ENCODE data around the gene PLSCR5.

Gene PLSCR5

DNA sequence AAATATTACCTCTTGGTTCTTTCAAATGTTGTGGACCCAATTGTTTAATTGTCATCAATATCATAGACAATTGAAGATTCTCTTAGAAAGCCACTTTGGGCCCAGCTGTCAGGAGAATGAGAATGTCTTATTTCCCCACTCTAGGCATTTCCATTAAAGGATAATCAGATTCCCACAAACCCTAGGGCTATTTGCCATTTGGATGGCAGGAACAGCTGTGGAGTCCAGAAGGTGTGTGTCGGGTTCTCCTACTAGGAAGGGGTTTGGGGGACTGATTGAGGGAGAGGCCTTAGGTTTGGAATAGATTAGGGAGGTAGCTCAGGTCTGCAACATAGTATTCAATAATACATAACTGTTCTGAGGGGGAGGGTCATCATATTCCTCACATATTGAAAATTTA lies 35.2 kb upstream of the PLSCR5 start:
- TF ChIP-seq, protein P1, sequence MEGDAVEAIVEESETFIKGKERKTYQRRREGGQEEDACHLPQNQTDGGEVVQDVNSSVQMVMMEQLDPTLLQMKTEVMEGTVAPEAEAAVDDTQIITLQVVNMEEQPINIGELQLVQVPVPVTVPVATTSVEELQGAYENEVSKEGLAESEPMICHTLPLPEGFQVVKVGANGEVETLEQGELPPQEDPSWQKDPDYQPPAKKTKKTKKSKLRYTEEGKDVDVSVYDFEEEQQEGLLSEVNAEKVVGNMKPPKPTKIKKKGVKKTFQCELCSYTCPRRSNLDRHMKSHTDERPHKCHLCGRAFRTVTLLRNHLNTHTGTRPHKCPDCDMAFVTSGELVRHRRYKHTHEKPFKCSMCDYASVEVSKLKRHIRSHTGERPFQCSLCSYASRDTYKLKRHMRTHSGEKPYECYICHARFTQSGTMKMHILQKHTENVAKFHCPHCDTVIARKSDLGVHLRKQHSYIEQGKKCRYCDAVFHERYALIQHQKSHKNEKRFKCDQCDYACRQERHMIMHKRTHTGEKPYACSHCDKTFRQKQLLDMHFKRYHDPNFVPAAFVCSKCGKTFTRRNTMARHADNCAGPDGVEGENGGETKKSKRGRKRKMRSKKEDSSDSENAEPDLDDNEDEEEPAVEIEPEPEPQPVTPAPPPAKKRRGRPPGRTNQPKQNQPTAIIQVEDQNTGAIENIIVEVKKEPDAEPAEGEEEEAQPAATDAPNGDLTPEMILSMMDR (IDR thresholded peaks at IDR 0.05; ENCODE audit: insufficient read depth, low read length, missing control alignments): no peak
- no peak overlapping the region for H3K4me3 ChIP-seq (ENCODE audit: low read depth, low read length)
- ChIA-PET POLR2A (no interaction called here), CTCF (interaction anchor here (0.6 to 1.8 kb wide), 13 partner anchors 10 to 453 kb away, joined by 3 to 41 read pairs (median 6); no protein-coding TSS in a partner anchor)
- DNase-seq (ENCODE audit: low read depth, low spot score): no peak

DNA sequence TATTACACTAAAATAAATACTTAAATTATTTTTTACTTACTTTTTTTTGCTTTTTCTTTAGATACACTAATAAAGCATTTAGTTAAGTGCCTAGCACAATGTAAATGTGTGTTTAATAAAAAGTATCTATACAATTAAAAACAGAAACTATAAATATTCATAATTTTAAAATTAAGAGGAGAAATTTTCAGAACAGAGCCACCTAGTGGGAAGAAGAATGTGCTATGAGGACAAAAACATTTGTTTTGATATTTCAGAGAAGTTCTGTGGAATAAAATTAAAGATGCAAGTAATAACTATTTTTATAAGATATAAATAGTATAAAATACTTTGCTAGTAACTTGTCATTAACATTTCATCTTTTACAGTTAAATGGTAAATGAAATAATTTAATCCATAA lies 33.6 kb upstream of the PLSCR5 start:
- ChIA-PET CTCF (interaction anchor here (0.8 to 2.6 kb wide), 24 partner anchors 9 to 1821 kb away, joined by 3 to 41 read pairs (median 4); no protein-coding TSS in a partner anchor), POLR2A (no interaction called here)
- TF ChIP-seq, protein P1 (IDR thresholded peaks at IDR 0.05; ENCODE audit: insufficient read depth, low read length, missing control alignments): peak; percentile 7
- DNase-seq (ENCODE audit: low read depth, low spot score): no peak
- H3K4me3 ChIP-seq (ENCODE audit: low read depth, low read length): no peak overlapping the region

DNA sequence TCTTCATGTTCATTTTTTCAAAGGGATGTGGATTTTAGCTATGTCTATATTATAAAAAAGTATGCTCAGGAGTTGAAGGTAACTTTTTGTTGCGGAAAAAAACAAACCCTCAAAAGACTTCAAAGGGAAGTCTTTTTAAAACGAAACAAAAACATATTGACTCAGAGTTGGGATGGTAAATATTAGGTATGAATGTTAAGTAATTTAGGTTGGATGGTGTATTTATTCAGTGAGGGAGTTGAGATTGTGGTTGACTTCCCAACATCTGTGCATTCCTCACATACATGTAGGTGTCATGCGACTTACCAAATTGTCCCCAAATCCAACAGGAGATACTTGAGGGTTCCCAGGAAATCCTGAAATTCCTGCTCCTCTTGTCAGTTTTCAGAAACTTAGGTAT lies 32.7 kb upstream of the PLSCR5 start:
- TF ChIP-seq, protein P1 (IDR thresholded peaks at IDR 0.05; ENCODE audit: insufficient read depth, low read length, missing control alignments): no peak
- no peak overlapping the region for H3K4me3 ChIP-seq (ENCODE audit: low read depth, low read length)
- DNase-seq (ENCODE audit: low read depth, low spot score): no peak
- POLR2A ChIA-PET: no interaction called here
- CTCF ChIA-PET: interaction anchor here (0.9 to 2.6 kb wide), 19 partner anchors 8 to 1822 kb away, joined by 3 to 41 read pairs (median 7); no protein-coding TSS in a partner anchor

DNA sequence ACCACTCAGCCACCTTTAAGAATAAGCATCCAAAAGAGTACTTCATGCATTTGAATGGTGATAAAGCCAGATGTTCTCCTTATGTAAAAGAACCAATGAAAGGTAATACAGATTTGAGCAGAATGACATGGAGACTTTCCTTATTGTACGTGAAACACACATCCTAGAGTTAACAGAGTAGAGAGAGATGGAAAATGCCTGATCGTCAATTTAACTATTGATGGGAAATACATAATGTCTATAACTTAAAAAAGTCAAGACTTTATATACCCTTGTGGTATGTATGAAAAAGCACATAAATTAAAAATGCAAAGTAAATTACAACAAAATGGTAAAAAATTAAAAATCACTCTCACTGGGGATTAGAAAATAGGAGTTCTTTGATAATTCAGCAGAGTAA lies 31.7 kb upstream of the PLSCR5 start:
- TF ChIP-seq, protein P1 (IDR thresholded peaks at IDR 0.05; ENCODE audit: insufficient read depth, low read length, missing control alignments): no peak
- no peak overlapping the region for H3K4me3 ChIP-seq (ENCODE audit: low read depth, low read length)
- DNase-seq (ENCODE audit: low read depth, low spot score): no peak
- POLR2A ChIA-PET: no interaction called here
- CTCF ChIA-PET: interaction anchor here (0.9 to 1.1 kb wide), 2 partner anchors 38 to 47 kb away, joined by 3 read pairs; no protein-coding TSS in a partner anchor

GRCh38 chr3:146634346-146634745 lies 29.2 kb upstream of the PLSCR5 start:
- CTCF ChIA-PET: interaction anchor here (1.1 to 1.4 kb wide), 2 partner anchors 13 to 39 kb away, joined by 3 read pairs; no protein-coding TSS in a partner anchor
- TF ChIP-seq, protein P1 (IDR thresholded peaks at IDR 0.05; ENCODE audit: insufficient read depth, low read length, missing control alignments): no peak

GRCh38 chr3:146628671-146629070 lies 23.5 kb upstream of the PLSCR5 start:
- no peak overlapping the region for H3K4me3 ChIP-seq (ENCODE audit: low read depth, low read length)
- TF ChIP-seq, protein P1 (IDR thresholded peaks at IDR 0.05; ENCODE audit: insufficient read depth, low read length, missing control alignments): no peak
- ChIA-PET POLR2A (no interaction called here), CTCF (interaction anchor here (1.2 to 2.4 kb wide), 4 partner anchors 10 to 38 kb away, joined by 3 to 11 read pairs (median 4); no protein-coding TSS in a partner anchor)
- DNase-seq (ENCODE audit: low read depth, low spot score): no peak

More at GRCh38 chr3:146634346-146634745, 29.2 kb upstream of the PLSCR5 start:
- H3K4me3 ChIP-seq (ENCODE audit: low read depth, low read length): no peak overlapping the region
- no peak for DNase-seq (ENCODE audit: low read depth, low spot score)
- POLR2A ChIA-PET: no interaction called here
